ENCODE results near the gene ARHGEF7. TPM values are rescaled to one million over a fixed set of nuclear protein-coding genes. Genes with fewer than 3 reads are reported as not detected.

ARHGEF7 gene
- total RNA-seq, 1 donor from 2014 or later = 270 TPM

DNA sequence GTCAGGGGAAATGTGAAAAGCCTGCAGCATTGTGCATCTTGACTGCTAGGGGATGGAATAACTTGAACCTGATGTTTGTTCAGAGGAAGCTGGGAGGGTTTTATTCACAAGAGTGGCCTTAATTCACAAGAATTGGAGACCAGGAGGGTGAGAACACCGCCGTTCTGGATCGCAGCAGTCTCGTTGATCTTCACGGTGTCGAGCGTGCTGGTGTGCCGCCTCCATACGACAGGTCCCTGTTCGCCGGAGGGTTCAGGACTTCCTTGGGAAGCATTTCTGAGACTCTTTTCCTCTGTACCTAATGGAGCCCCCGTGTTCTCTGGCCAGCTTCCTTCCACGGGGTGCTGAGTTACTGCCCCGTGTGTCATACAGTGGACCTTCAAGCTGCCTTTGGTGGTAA is 66.9 kb downstream of the ARHGEF7 start:
- Mint-ChIP-seq H3K4me1 (ENCODE audit: unreplicated experiment) (peaks cover 85% of the 10 kb centered on the region), H3K27ac (ENCODE audit: unreplicated experiment) (no peak overlapping the region), H3K4me3 (ENCODE audit: unreplicated experiment) (no peak overlapping the region), H3K36me3 (ENCODE audit: low read depth, unreplicated experiment) (peaks cover 22% of the 10 kb centered on the region), H3K9me3 (ENCODE audit: unreplicated experiment) (no peaks in the 10 kb centered on the region), H3K27me3 (ENCODE audit: unreplicated experiment) (peaks cover 10% of the 10 kb centered on the region)
- TF ChIP-seq, protein P1, sequence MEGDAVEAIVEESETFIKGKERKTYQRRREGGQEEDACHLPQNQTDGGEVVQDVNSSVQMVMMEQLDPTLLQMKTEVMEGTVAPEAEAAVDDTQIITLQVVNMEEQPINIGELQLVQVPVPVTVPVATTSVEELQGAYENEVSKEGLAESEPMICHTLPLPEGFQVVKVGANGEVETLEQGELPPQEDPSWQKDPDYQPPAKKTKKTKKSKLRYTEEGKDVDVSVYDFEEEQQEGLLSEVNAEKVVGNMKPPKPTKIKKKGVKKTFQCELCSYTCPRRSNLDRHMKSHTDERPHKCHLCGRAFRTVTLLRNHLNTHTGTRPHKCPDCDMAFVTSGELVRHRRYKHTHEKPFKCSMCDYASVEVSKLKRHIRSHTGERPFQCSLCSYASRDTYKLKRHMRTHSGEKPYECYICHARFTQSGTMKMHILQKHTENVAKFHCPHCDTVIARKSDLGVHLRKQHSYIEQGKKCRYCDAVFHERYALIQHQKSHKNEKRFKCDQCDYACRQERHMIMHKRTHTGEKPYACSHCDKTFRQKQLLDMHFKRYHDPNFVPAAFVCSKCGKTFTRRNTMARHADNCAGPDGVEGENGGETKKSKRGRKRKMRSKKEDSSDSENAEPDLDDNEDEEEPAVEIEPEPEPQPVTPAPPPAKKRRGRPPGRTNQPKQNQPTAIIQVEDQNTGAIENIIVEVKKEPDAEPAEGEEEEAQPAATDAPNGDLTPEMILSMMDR (IDR thresholded peaks at IDR 0.05; ENCODE audit: unreplicated experiment) = no peak
- DNase-seq (ENCODE audit: low spot score) = no peak

DNA sequence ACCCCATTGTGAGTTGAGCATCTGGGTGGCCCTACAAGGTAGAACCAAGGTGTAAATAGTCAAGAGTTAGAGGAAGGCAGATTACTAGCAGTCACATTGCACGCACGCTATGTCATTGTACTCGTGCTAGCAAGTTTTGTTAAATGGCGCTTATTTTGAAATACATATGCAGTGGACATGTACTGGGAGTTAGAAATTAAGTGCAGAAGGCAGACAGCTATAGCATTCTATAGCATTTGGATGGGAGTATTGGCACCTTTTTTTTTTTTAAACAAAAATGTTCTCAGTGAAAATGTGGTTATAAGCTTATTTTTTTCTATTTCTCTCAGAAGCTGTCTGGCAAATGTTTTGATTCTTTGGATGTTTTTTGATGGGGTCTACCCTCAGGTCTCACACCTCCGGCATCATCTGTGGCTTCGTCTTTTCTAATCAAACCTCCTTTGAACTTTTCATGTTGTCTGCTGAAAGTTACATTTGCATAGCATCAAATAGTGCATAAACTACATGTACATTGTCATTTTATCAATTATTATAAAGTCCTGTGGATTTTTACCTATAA is 68.1 kb downstream of the ARHGEF7 start:
- no peak overlapping the region for H3K27ac Mint-ChIP-seq (ENCODE audit: unreplicated experiment)
- peaks cover 13% of the 10 kb centered on the region for H3K36me3 Mint-ChIP-seq (ENCODE audit: low read depth, unreplicated experiment)

DNA sequence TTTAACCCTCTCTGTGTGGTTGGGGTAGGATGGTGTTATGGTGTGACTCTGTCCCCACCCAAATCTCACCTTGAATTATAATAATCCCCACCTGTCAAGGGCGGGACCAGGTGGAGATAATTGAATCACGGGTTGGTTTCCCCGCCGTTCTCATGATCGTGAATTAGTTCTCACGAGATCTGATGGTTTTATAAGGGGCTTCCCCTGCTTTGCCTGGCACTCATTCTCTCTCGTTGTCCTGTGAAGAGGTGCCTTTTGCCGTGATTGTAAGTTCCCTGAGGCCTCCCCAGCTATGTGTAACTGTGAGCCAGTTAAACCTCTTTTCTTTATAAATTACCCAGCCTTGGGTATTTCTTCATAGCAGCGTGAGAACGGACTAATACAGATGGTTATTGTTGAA is 68.8 kb downstream of the ARHGEF7 start:
- DNase-seq (ENCODE audit: low spot score) = no peak
- Mint-ChIP-seq H3K4me3 (ENCODE audit: unreplicated experiment) (no peak overlapping the region), H3K4me1 (ENCODE audit: unreplicated experiment) (peaks cover 85% of the 10 kb centered on the region), H3K27ac (ENCODE audit: unreplicated experiment) (no peak overlapping the region), H3K9me3 (ENCODE audit: unreplicated experiment) (no peaks in the 10 kb centered on the region), H3K27me3 (ENCODE audit: unreplicated experiment) (peaks cover 6% of the 10 kb centered on the region), H3K36me3 (ENCODE audit: low read depth, unreplicated experiment) (peaks cover 20% of the 10 kb centered on the region)
- TF ChIP-seq, protein P1 (IDR thresholded peaks at IDR 0.05; ENCODE audit: unreplicated experiment) = no peak

More for the DNA sequence above, 68.1 kb downstream of the ARHGEF7 start:
- H3K9me3 Mint-ChIP-seq (ENCODE audit: unreplicated experiment) = no peaks in the 10 kb centered on the region
- no peak overlapping the region for H3K4me3 Mint-ChIP-seq (ENCODE audit: unreplicated experiment)
- peaks cover 85% of the 10 kb centered on the region for H3K4me1 Mint-ChIP-seq (ENCODE audit: unreplicated experiment)
- no peak for DNase-seq (ENCODE audit: low spot score)
- TF ChIP-seq, protein P1 (IDR thresholded peaks at IDR 0.05; ENCODE audit: unreplicated experiment) = no peak
- H3K27me3 Mint-ChIP-seq (ENCODE audit: unreplicated experiment) = peaks cover 10% of the 10 kb centered on the region

DNA sequence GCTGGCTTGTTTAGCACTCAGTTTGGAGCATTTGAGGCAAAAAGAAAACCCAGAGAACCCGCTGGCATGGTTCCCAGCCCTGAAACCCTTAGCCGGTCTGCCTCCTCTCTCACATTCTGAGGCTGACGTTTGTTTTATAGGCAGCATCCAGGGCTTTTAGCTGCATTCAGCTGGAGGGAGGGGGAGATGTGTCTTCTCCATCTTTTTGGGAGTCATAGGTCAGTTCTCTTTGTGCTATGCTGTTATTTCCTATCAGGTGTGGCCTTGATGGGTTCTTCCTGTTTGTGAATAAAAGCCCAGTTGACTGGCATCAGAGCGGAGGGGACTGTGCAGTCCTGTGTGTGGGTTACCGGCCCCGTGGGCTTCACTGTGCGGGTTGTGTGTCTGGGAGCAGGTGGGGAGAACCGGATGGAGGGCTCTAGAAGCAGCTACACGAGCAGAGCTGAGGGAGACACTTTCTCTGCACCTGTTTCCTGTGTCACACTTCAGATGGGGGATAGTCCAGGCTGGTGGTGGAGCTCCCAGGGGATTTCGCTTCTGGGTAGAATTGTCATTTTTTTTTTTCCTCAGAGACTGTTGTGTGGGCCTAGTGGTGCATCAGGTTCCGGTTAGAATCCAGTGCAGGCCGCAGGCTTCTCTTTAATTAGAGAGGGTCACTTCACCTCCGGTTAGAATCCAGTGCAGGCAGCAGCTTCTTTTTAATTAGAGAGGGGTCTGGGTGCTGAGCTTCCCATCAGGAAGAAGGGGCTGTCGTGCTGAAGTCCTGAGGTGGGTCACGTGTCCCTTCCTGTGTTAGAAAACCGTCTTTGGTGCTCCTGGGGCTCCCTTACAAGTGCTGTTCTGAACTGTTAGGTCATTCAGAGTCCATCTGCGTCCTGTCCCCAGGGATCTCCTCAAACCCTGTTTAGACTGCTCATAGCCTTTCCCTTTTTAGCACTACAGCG is 69.6 kb downstream of the ARHGEF7 start:
- Mint-ChIP-seq H3K4me3 (ENCODE audit: unreplicated experiment) (no peak overlapping the region), H3K27ac (ENCODE audit: unreplicated experiment) (peak overlapping the region; percentile 62), H3K36me3 (ENCODE audit: low read depth, unreplicated experiment) (peaks cover 27% of the 10 kb centered on the region), H3K27me3 (ENCODE audit: unreplicated experiment) (peaks cover 6% of the 10 kb centered on the region), H3K4me1 (ENCODE audit: unreplicated experiment) (peaks cover 79% of the 10 kb centered on the region), H3K9me3 (ENCODE audit: unreplicated experiment) (no peaks in the 10 kb centered on the region)
- TF ChIP-seq, protein P1 (IDR thresholded peaks at IDR 0.05; ENCODE audit: unreplicated experiment) = no peak
- DNase-seq (ENCODE audit: low spot score) = no peak

Data from endothelial cell (in vitro differentiated cells).